ENCODE measurements around the gene TSPAN4. TPM values are rescaled to one million over a fixed set of nuclear protein-coding genes. Genes with fewer than 3 reads are reported as not detected.
A peak's percentile ranks its signal among the peaks of the same experiment; 100 is the strongest.

TSPAN4 gene
- total and polyA plus RNA-seq, 3 donors from 2014 or later, result 47.2 to 87.0 (median 49.1) TPM

DNA sequence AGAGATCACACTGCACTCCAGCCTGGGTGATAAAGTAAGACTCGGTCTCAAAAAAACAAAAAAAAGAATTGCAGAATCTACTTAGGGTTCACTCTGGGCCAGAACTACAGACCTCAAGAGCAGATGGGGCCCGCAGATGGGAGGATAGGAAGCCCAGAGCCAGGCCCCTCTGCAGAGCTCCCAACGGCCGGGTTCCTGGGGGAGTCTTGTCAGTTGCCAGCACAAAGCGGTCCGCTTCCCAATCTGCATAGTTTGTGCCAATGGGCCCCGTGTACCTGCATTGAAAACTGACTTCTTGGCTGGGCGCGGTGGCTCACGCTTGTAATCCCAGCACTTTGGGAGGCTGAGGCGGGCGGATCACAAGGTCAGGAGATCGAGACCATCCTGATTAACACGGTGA lies 69.6 kb downstream of the TSPAN4 start:
- Histone ChIP-seq H3K4me1 (peaks cover 15% of the 10 kb centered on the region), H3K27me3 (no peaks in the 10 kb centered on the region), H3K27ac (no peak overlapping the region), H3K9me3 (no peaks in the 10 kb centered on the region), H3K4me3 (no peak overlapping the region), H3K36me3 (ENCODE audit: low read depth, missing control alignments) (no peaks in the 10 kb centered on the region)
- TF ChIP-seq POLR2A (IDR thresholded peaks at IDR 0.05), result no peak
- TF ChIP-seq, protein P1, sequence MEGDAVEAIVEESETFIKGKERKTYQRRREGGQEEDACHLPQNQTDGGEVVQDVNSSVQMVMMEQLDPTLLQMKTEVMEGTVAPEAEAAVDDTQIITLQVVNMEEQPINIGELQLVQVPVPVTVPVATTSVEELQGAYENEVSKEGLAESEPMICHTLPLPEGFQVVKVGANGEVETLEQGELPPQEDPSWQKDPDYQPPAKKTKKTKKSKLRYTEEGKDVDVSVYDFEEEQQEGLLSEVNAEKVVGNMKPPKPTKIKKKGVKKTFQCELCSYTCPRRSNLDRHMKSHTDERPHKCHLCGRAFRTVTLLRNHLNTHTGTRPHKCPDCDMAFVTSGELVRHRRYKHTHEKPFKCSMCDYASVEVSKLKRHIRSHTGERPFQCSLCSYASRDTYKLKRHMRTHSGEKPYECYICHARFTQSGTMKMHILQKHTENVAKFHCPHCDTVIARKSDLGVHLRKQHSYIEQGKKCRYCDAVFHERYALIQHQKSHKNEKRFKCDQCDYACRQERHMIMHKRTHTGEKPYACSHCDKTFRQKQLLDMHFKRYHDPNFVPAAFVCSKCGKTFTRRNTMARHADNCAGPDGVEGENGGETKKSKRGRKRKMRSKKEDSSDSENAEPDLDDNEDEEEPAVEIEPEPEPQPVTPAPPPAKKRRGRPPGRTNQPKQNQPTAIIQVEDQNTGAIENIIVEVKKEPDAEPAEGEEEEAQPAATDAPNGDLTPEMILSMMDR (IDR thresholded peaks at IDR 0.05), result no peak
- no peak for DNase-seq
- intact Hi-C loops (cut with DNase I; ENCODE audit: low total_unique reads), result no loop called here
- WGBS, 2 donors, result 69 to 78% methylated on average over 14 of the region's 14 CpGs

DNA sequence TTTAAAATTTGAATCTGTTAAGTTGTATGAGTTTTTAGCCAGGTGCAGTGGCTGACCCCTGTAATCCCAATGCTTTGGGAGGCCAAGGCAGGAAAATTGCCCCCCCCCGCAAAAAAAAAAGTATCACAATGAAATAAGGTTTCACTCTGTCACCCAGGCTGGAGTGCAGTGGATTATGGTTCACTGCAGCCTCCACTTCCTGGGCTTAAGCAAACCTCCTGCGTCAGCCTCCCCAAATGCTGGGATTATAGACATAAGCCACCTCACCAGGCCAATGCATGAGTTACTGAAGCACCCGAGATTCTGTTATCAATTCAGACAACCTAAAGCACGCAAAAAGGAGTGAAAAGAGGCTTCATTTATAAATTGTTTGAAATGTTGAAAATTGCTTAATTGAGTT lies 70.4 kb downstream of the TSPAN4 start:
- Histone ChIP-seq H3K36me3 (ENCODE audit: low read depth, missing control alignments) (no peaks in the 10 kb centered on the region), H3K27ac (no peak overlapping the region), H3K27me3 (no peaks in the 10 kb centered on the region), H3K4me3 (no peak overlapping the region), H3K4me1 (peaks cover 15% of the 10 kb centered on the region), H3K9me3 (no peaks in the 10 kb centered on the region)
- TF ChIP-seq POLR2A (IDR thresholded peaks at IDR 0.05), result no peak
- TF ChIP-seq, protein P1 (IDR thresholded peaks at IDR 0.05), result no peak
- DNase-seq, result no peak
- 78 to 87% methylated on average over 4 of the region's 4 CpGs for WGBS, 2 donors
- intact Hi-C loops (cut with DNase I; ENCODE audit: low total_unique reads), result no loop called here

DNA sequence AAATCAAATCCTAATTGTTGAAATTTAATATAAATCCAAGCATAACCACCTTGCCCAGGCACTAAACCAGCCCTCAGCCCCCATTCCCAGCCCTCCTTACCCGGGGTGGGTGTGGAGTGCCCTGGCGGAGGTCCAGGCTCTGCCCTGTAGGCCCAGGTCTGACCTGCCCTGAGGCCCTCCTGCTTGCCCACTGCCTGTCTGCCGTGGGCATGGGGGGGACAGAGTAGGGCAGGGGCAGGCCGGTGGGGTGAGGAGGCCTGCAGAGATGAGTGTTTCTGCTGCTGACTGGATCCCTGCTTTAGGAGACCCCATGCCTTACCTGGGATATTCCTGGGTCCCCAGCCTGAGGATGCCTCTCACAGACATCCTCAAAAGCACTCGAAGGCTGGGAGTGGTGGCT lies 71.6 kb downstream of the TSPAN4 start:
- Histone ChIP-seq H3K27ac (peak overlapping the region in 1 of 2 donors; percentile 50), H3K4me1 (peaks cover 18% of the 10 kb centered on the region), H3K27me3 (no peaks in the 10 kb centered on the region), H3K9me3 (no peaks in the 10 kb centered on the region), H3K36me3 (ENCODE audit: low read depth, missing control alignments) (no peaks in the 10 kb centered on the region), H3K4me3 (no peak overlapping the region)
- WGBS, 2 donors, result 80 to 86% methylated on average over 3 to 5 of the region's 5 CpGs
- DNase-seq, result no peak
- intact Hi-C loops (cut with DNase I; ENCODE audit: low total_unique reads), result no loop called here
- TF ChIP-seq, protein P1 (IDR thresholded peaks at IDR 0.05), result no peak
- no peak for TF ChIP-seq POLR2A (IDR thresholded peaks at IDR 0.05)

DNA sequence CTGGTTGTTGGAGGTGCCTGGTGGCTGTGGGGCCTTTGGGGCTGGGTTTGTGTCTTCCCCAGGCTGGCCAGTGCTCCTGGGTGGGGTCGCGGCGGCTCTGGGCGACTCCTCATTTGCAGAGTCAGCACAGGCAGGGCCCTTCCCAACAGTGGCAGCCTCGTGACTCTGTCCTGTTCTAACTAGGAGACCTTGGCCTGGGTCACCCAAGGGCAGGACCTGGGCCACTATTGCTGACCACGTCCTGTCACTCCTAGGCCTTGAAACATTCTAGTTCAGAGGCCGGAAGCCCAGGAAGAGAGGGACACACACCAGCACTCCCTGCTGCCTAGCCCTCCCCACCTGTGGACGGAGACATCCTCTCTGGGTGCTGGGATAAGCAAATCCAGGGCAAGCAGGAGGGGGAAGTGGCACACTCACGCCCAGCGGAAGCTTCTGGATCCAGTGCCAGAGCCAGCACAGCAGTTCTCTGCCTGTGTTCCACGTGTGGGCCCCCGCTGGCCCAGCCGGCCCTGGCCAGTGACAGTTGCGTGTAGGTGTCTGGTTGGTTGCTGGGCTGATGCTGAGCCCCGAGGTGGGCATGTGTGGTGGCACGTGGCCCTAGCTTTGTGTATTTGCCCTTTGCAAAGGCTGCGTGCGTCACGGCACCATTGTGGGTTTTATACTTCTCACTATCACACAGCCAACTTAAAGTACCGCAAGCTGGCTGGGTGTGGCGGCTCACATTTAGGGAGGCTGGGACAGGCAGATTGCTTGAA lies 72.3 kb downstream of the TSPAN4 start:
- Histone ChIP-seq H3K9me3 (no peaks in the 10 kb centered on the region), H3K27me3 (no peaks in the 10 kb centered on the region), H3K4me1 (peaks cover 14% of the 10 kb centered on the region), H3K36me3 (ENCODE audit: low read depth, missing control alignments) (no peaks in the 10 kb centered on the region), H3K27ac (peak overlapping the region in 1 of 2 donors; percentile 50), H3K4me3 (no peak overlapping the region)
- intact Hi-C loops (cut with DNase I; ENCODE audit: low total_unique reads), result no loop called here
- peak; percentile 61 for DNase-seq
- TF ChIP-seq, protein P1 (IDR thresholded peaks at IDR 0.05), result no peak
- TF ChIP-seq POLR2A (IDR thresholded peaks at IDR 0.05), result no peak
- 84 to 94% methylated on average over 13 to 21 of the region's 21 CpGs for WGBS, 2 donors

Small RNAs within 50 kb of the gene (small RNA-seq; reads per million reads assigned to genes)
- 0 reads per million in 2 donors for gene SNORA52

Other genes with a start within 250 kb of the TSPAN4 start
- gene IRF7, start 226.9 kb upstream of the TSPAN4 start, total RNA-seq, result 10 to 100 TPM; 13.0 to 30.1 TPM
- gene IRF7, start 226.9 kb upstream of the TSPAN4 start, polyA plus RNA-seq (ENCODE audit: insufficient read depth, low read depth, low replicate concordance), result 9.9 TPM
- gene CDHR5, start 217.9 kb upstream of the TSPAN4 start, total RNA-seq, result under 1 TPM; 0.12 to 0.63 TPM
- gene CDHR5, start 217.9 kb upstream of the TSPAN4 start, polyA plus RNA-seq (ENCODE audit: insufficient read depth, low read depth, low replicate concordance), result 2.3 TPM
- 1 to 10 TPM; 3.4 to 9.3 TPM for gene SCT, start 215.7 kb upstream of the TSPAN4 start, total RNA-seq
- gene SCT, start 215.7 kb upstream of the TSPAN4 start, polyA plus RNA-seq (ENCODE audit: insufficient read depth, low read depth, low replicate concordance), result 1.5 TPM
- gene DRD4, start 205.6 kb upstream of the TSPAN4 start, total RNA-seq, result 1 to 10 TPM; 2.0 to 3.3 TPM
- gene DRD4, start 205.6 kb upstream of the TSPAN4 start, polyA plus RNA-seq (ENCODE audit: insufficient read depth, low read depth, low replicate concordance), result 1.5 TPM
- 100 to 1,000 TPM in 1 of 2 donors, 10 to 100 TPM in 1; 82.5 to 116 TPM for gene DEAF1, start 147.6 kb upstream of the TSPAN4 start, total RNA-seq
- gene DEAF1, start 147.6 kb upstream of the TSPAN4 start, polyA plus RNA-seq (ENCODE audit: insufficient read depth, low read depth, low replicate concordance), result 47.9 TPM
- 10 to 100 TPM; 72.8 to 74.5 TPM for gene TMEM80, start 147.0 kb upstream of the TSPAN4 start, total RNA-seq
- 38.9 TPM for gene TMEM80, start 147.0 kb upstream of the TSPAN4 start, polyA plus RNA-seq (ENCODE audit: insufficient read depth, low read depth, low replicate concordance)
- gene EPS8L2, start 136.6 kb upstream of the TSPAN4 start, total RNA-seq, result 10 to 100 TPM; 27.3 to 29.1 TPM
- gene EPS8L2, start 136.6 kb upstream of the TSPAN4 start, polyA plus RNA-seq (ENCODE audit: insufficient read depth, low read depth, low replicate concordance), result 14.3 TPM
- gene TALDO1, start 95.4 kb upstream of the TSPAN4 start, total RNA-seq, result 10 to 100 TPM; 84.8 to 88.1 TPM
- gene TALDO1, start 95.4 kb upstream of the TSPAN4 start, polyA plus RNA-seq (ENCODE audit: insufficient read depth, low read depth, low replicate concordance), result 86.6 TPM
- 10 to 100 TPM; 80.9 to 84.2 TPM for gene GATD1, start 65.4 kb upstream of the TSPAN4 start, total RNA-seq
- 64.3 TPM for gene GATD1, start 65.4 kb upstream of the TSPAN4 start, polyA plus RNA-seq (ENCODE audit: insufficient read depth, low read depth, low replicate concordance)
- gene CEND1, start 52.8 kb upstream of the TSPAN4 start, total RNA-seq, result 1 to 10 TPM; 1.0 to 2.1 TPM
- gene CEND1, start 52.8 kb upstream of the TSPAN4 start, polyA plus RNA-seq (ENCODE audit: insufficient read depth, low read depth, low replicate concordance), result 0.50 TPM
- gene SLC25A22, start 44.6 kb upstream of the TSPAN4 start, total RNA-seq, result 10 to 100 TPM; 39.7 to 42.4 TPM
- gene SLC25A22, start 44.6 kb upstream of the TSPAN4 start, polyA plus RNA-seq (ENCODE audit: insufficient read depth, low read depth, low replicate concordance), result 25.1 TPM
- 10 to 100 TPM; 50.7 to 59.3 TPM for gene PIDD1, start 37.6 kb upstream of the TSPAN4 start, total RNA-seq
- gene PIDD1, start 37.6 kb upstream of the TSPAN4 start, polyA plus RNA-seq (ENCODE audit: insufficient read depth, low read depth, low replicate concordance), result 17.6 TPM
- gene RPLP2, start 32.9 kb upstream of the TSPAN4 start, total RNA-seq, result 100 to 1,000 TPM; 193 to 864 TPM
- gene RPLP2, start 32.9 kb upstream of the TSPAN4 start, polyA plus RNA-seq (ENCODE audit: insufficient read depth, low read depth, low replicate concordance), result 943 TPM
- 100 to 1,000 TPM in 1 of 2 donors, 10 to 100 TPM in 1; 96.7 to 108 TPM for gene PNPLA2, start 23.9 kb upstream of the TSPAN4 start, total RNA-seq
- 86.7 TPM for gene PNPLA2, start 23.9 kb upstream of the TSPAN4 start, polyA plus RNA-seq (ENCODE audit: insufficient read depth, low read depth, low replicate concordance)
- 1 to 10 TPM; 6.5 to 7.4 TPM for gene CRACR2B, start 14.9 kb upstream of the TSPAN4 start, total RNA-seq
- gene CRACR2B, start 14.9 kb upstream of the TSPAN4 start, polyA plus RNA-seq (ENCODE audit: insufficient read depth, low read depth, low replicate concordance), result 4.9 TPM
- 100 to 1,000 TPM; 108 to 195 TPM for gene CD151, start 9.9 kb upstream of the TSPAN4 start, total RNA-seq
- gene CD151, start 9.9 kb upstream of the TSPAN4 start, polyA plus RNA-seq (ENCODE audit: insufficient read depth, low read depth, low replicate concordance), result 201 TPM
- 10 to 100 TPM; 32.9 to 48.4 TPM for gene POLR2L, start 323 bp upstream of the TSPAN4 start, total RNA-seq
- 97.3 TPM for gene POLR2L, start 323 bp upstream of the TSPAN4 start, polyA plus RNA-seq (ENCODE audit: insufficient read depth, low read depth, low replicate concordance)
- 100 to 1,000 TPM; 146 to 176 TPM for gene CHID1, start 68.0 kb downstream of the TSPAN4 start, total RNA-seq
- gene CHID1, start 68.0 kb downstream of the TSPAN4 start, polyA plus RNA-seq (ENCODE audit: insufficient read depth, low read depth, low replicate concordance), result 134 TPM
- gene AP2A2, start 83.0 kb downstream of the TSPAN4 start, total RNA-seq, result 10 to 100 TPM; 82.0 to 95.0 TPM
- gene AP2A2, start 83.0 kb downstream of the TSPAN4 start, polyA plus RNA-seq (ENCODE audit: insufficient read depth, low read depth, low replicate concordance), result 106 TPM
- under 1 TPM; 0.16 to 0.19 TPM for gene MUC6, start 193.9 kb downstream of the TSPAN4 start, total RNA-seq
- gene MUC6, start 193.9 kb downstream of the TSPAN4 start, polyA plus RNA-seq (ENCODE audit: insufficient read depth, low read depth, low replicate concordance), result 1.5 TPM
- gene MUC2, start 232.0 kb downstream of the TSPAN4 start, total RNA-seq, result under 1 TPM; 0.47 to 0.93 TPM
- gene MUC2, start 232.0 kb downstream of the TSPAN4 start, polyA plus RNA-seq (ENCODE audit: insufficient read depth, low read depth, low replicate concordance), result 0.41 TPM

All from testis (tissue), 3 donors.